Mucosa of rectum (tissue), 2 donors: ENCODE results near the gene TPT1.

ENCODE experiments used
- H3K27ac ChIP-seq, 2 donors: one replicate each; pipeline ENCODE4 v1.7.0; 2013; ENCODE audit warnings: inconsistent platforms in 2 of 2, low read depth in 2 of 2, low read length in 2 of 2
- H3K27me3 ChIP-seq, 2 donors: one replicate each; pipeline ENCODE4 v1.7.0; 2013; ENCODE audit warnings: low read length in 2 of 2; ENCODE audit not compliant: control insufficient read depth in 2 of 2, insufficient read depth in 2 of 2
- H3K36me3 ChIP-seq, 2 donors: one replicate each; pipeline ENCODE4 v1.7.0; 2013; ENCODE audit warnings: low read length in 2 of 2; ENCODE audit not compliant: control insufficient read depth in 2 of 2, insufficient read depth in 2 of 2
- H3K4me1 ChIP-seq, 2 donors: one replicate each; pipeline ENCODE4 v1.7.0; 2013; ENCODE audit warnings: low read length in 2 of 2, mild to moderate bottlenecking in 1 of 2; ENCODE audit not compliant: control insufficient read depth in 2 of 2, insufficient read depth in 2 of 2
- H3K4me3 ChIP-seq, 2 donors: one replicate each; pipeline ENCODE4 v1.7.0; 2013; ENCODE audit warnings: low read length in 2 of 2
- H3K9ac ChIP-seq, 2 donors: one replicate each; pipeline ENCODE4 v1.7.0; 2013; ENCODE audit warnings: low read length in 2 of 2, low read depth in 1 of 2, mild to moderate bottlenecking in 1 of 2
- H3K9me3 ChIP-seq, 2 donors: one replicate each; pipeline ENCODE4 v1.7.0; 2013; ENCODE audit warnings: low read length in 2 of 2; ENCODE audit not compliant: control insufficient read depth in 2 of 2
- donor health status: healthy.
- donor health status: Normal muscosa, but diverticular disease.

Gene TPT1

DNA sequence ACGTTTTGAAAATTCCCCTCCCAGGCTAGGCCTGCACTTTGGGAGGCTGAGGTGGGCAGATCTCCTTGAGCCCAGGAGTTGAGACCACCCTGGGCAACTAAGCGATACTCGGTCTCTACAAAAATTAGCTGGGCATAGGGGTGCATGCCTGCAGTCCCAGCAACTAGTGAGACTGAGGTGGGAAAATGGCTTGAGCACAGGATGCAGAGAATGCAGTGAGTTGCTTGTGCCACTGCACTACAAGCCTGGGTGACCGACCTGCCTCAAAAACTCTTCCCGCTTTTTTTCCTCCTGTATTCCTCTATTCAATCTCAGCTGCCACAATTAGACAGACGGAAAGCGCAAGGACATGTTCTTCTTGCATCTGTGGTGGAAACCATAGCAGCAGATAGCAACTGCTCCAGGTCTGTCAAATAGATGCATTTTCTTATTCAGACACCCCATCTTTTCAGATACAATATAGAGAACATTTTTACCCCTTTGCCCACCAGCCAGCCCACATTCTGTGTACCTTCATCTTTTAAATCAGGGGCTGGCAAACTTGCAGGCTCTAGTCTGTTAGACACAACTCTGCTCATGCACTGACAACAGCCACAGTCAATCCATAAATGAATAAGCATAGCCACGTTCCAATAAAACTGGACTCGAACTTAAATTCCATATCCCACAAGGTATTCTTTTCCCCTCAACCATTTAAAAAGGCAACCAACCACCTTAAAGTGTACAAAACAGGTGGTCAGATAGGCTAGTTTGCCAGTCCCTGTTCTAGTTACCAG lies 4.8 kb downstream of the TPT1 start:
- H3K9me3 ChIP-seq = no peaks in the 10 kb centered on the region
- H3K27ac ChIP-seq = no peak overlapping the region
- H3K9ac ChIP-seq = no peak overlapping the region
- H3K27me3 ChIP-seq = no peaks in the 10 kb centered on the region
- H3K4me3 ChIP-seq = no peak overlapping the region
- H3K4me1 ChIP-seq = peaks cover 22 to 33% of the 10 kb centered on the region in 2 donors
- H3K36me3 ChIP-seq = peaks cover 45 to 51% of the 10 kb centered on the region in 2 donors

DNA sequence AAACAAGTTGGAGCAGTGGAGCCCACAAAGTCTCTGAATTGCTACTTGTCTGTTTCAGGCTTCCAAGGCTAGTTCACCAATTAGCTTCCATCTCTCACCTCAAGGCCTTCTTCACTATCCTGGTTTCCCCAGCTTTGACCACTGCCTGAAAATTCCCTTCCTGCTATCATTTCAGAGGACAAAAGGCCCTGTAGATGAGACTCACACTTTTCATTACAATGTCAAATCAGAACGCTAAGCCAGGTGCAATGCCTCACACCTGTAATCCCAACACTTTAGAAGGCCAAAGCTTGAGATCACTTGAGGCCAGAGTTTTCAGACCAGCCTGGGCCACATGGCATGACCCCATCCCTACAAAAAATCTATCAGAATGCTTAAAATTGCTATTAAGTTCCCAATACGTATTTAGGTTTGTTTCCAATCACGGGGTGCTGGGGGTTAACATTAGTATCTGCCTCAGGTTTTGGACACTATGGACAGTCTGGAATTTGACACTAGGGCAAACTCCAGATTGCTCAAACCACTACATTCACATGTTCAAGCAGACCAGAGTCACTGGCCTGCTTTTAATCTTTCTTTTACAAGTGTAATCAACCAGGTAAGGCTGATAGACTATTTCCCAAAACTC lies 5.5 kb downstream of the TPT1 start:
- Histone ChIP-seq H3K9ac (no peak overlapping the region), H3K27ac (no peak overlapping the region), H3K9me3 (no peaks in the 10 kb centered on the region), H3K4me3 (no peak overlapping the region), H3K36me3 (peaks cover 45 to 51% of the 10 kb centered on the region in 2 donors), H3K4me1 (peaks cover 22 to 33% of the 10 kb centered on the region in 2 donors), H3K27me3 (no peaks in the 10 kb centered on the region)

DNA sequence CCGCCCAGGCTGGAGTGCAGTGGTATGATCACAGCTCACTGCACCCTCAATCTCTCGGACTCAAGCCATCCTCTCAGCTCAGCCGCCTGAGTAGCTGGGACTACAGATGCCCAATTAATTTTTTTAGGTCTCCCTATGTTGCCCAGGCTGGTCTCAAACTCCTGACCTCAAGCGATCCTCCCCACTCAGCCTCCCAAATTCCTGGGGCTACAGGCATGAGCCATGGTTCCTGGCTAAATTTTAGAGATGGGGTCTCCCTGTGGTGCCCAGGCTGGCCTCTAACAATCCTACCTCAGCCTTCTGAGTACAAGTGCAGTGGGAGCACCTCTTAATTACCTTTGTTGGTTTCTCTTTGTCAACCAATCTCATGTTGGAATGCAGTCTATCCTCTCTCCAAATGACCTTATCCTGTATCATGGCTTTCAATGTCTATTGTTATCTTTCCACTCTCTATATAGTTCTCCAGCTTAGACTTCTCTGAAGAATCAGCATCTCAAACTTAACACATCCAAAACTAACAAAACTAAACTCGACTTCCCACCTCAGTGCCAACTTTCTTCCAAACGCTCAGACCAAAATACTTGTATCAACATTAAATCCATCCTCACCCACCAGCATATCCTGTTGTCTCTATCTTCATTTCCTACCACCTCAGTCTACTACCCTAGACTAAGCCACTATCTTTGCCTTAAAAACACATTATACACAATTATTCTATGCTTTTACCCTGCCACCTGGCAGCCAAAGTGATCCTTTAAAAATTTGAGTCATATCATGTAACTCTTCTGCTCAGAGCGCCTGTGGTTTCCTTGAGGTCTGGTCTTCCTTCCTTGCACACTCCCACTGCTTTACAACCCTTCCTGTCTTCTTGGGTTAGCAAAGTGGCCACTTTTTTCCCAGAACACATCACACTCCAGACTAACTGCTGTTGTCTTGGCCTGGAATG lies 6.7 kb downstream of the TPT1 start:
- Histone ChIP-seq H3K9me3 (no peaks in the 10 kb centered on the region), H3K36me3 (peaks cover 44 to 45% of the 10 kb centered on the region in 2 donors), H3K4me3 (no peak overlapping the region), H3K27me3 (no peaks in the 10 kb centered on the region), H3K9ac (no peak overlapping the region), H3K4me1 (peaks cover 21 to 25% of the 10 kb centered on the region in 2 donors), H3K27ac (no peak overlapping the region)

DNA sequence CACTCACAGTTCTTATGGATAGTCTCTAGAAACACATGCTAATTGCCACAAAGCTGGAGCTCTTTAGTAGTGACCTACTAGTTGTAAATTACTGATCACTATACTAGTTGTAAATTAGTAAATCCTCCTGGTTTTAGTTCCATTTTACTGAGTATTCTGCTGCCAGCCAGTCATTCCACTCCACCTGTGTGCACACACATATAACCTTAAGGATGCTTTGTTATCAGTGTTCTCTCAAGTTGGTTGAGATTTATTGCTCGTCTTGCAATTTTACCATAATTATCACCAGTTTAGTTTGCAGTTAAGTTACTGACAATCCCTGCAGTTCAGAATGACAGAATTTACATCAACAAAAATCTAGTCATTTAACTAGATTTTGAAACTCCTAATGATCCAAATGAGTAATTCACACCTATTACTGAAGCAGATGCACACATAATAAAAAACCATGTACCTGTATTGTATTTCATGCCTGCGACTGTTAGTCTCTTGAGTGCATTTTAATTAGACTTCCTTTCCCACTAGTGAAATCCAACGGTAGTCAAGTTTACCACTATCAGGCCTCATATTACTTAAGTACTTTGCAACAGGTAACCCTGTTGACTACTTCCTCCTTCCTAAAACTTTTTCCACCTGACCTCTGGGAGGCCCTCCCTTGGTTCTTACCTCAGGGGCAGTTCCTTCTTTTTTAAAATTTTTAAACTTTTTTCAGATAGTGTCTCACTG lies 7.6 kb downstream of the TPT1 start:
- Histone ChIP-seq H3K9me3 (no peaks in the 10 kb centered on the region), H3K27me3 (no peaks in the 10 kb centered on the region), H3K4me1 (peaks cover 12 to 20% of the 10 kb centered on the region in 2 donors), H3K36me3 (peaks cover 36 to 37% of the 10 kb centered on the region in 2 donors), H3K4me3 (no peak overlapping the region), H3K9ac (no peak overlapping the region), H3K27ac (no peak overlapping the region)

DNA sequence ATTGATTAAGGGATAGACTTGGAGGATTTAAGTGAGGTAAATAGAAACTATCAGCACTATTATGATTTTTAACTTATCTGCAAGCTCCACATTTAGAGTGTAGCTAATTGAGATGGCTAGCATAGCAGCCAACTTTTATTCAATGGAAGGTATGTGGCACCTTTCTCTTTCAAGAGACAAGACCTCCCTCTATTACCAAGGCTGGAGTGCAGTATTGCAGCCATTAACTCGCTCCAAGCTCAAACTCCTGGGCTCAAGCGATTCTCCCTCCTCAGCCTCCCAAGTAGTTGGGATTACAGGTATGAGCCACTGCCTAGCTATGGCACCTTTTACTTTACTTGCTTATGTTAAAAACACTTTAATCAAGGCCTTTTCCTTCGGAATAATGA lies 8.2 kb downstream of the TPT1 start:
- Histone ChIP-seq H3K36me3 (peaks cover 30 to 31% of the 10 kb centered on the region in 2 donors), H3K9ac (no peak overlapping the region), H3K4me1 (peaks cover 6 to 17% of the 10 kb centered on the region in 2 donors), H3K4me3 (no peak overlapping the region), H3K27me3 (no peaks in the 10 kb centered on the region), H3K27ac (no peak overlapping the region), H3K9me3 (no peaks in the 10 kb centered on the region)

DNA sequence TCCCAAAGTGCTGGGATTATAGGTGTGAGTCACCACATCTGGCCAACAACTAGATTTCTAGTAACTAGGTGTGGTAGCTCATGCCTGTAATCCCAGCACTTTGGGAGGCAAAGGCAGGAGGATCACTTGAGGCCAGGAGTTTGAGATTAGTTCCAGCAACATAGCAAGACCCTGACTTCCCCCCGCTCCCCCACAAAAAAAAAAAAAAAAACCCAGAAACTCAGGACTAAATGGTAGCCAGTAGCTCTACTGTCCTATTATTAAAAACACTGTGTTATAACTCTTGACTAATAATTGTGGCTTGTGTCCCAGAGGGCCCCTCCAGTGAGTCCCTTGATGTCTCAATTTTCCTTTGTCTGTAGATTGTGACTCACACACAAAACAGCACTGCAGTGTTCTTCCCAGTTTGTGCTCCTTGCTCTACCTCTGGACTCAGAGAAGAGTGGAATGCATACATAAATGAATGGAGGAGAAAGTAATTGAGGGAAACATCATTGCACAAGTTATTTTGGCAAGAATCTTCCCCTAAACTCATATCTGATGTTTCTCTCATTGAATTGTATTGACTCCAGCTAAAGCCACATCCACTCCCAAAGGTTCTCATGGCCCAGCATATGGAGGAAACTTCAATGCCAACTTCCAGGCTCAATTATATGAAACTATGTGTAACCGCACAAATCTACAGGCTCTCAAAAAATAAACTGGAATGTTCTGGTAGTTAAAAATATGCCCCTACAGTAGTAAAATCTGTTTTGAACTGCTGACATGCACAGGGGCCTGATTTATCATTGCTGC lies 8.8 kb downstream of the TPT1 start:
- Histone ChIP-seq H3K4me3 (no peak overlapping the region), H3K9ac (no peak overlapping the region), H3K4me1 (peaks cover 5 to 17% of the 10 kb centered on the region in 2 donors), H3K27me3 (no peaks in the 10 kb centered on the region), H3K9me3 (no peaks in the 10 kb centered on the region), H3K36me3 (peaks cover 24 to 25% of the 10 kb centered on the region in 2 donors), H3K27ac (no peak overlapping the region)

DNA sequence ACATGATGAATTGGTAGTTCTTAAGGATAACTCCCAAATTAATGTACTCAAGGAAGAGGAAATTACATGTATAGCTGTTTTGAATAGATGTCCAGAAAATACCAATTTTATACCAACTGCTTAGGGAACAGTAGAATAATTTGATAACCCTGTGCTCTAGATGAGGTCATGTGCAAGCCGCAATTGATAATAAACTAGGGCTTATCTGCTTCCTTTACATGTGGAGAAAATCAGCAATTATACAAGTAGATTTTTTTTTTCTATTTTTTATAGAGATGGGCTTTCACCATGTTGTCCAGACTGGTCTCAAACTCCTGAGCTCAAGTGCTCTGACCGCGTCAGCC lies 9.3 kb downstream of the TPT1 start:
- Histone ChIP-seq H3K27ac (no peak overlapping the region), H3K9ac (no peak overlapping the region), H3K4me3 (no peak overlapping the region), H3K27me3 (no peaks in the 10 kb centered on the region), H3K4me1 (peaks cover 5 to 17% of the 10 kb centered on the region in 2 donors), H3K36me3 (peaks cover 18 to 19% of the 10 kb centered on the region in 2 donors), H3K9me3 (no peaks in the 10 kb centered on the region)

DNA sequence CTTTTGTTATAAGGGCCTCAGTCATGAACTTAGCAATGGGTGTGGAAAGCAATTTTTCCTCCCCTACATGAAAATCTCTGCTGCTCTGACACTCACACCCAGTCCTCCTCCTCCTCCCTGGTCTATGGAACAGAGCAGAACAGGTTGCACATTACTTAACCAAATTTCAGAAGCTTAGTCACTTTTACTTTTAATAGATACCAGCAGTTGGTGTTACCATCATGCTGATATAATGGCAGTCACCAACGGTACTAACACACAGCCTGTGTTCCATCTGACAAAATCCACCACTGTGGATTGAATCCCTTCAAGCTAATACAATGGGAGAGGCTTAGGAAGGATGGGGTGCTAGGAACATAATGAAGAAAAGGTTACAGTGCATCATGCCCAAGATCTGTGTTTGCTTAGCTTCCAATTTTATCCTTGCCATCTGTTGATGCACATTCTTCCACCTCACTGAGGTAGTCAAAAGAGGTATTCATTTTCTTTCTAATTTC lies 9.8 kb downstream of the TPT1 start:
- Histone ChIP-seq H3K27ac (no peak overlapping the region), H3K4me3 (no peak overlapping the region), H3K9ac (no peak overlapping the region), H3K9me3 (no peaks in the 10 kb centered on the region), H3K4me1 (peaks cover 5 to 16% of the 10 kb centered on the region in 2 donors), H3K36me3 (peaks cover 14% of the 10 kb centered on the region in 2 donors), H3K27me3 (no peaks in the 10 kb centered on the region)

DNA sequence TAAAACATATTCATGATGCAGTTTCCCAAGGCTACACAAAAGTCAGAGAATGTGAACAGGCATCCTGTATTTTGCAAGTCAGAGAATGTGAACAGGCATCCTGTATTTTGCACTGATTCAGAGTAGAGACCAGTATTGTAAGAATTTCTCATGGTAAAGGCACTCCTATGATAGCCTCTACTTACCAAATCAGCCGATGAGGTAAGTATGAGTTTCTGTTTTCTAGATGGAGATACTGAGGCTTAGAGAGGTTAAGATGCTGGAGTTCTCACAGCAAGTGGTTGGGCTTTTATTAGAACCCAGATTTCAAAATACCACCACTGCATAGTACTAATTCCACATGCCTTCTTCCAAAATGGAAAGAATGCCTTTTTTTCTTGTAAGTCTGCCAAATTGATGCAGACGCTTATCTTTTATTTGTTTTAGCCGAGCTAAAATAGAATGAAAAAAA lies 12.3 kb downstream of the TPT1 start:
- Histone ChIP-seq H3K27me3 (no peaks in the 10 kb centered on the region), H3K4me3 (no peak overlapping the region), H3K9me3 (no peaks in the 10 kb centered on the region), H3K4me1 (peaks cover 0 to 7% of the 10 kb centered on the region in 2 donors), H3K9ac (no peak overlapping the region), H3K27ac (no peak overlapping the region), H3K36me3 (no peaks in the 10 kb centered on the region)
